Omental fat pad (tissue), 4 donors: ENCODE results near the gene TEC. TPM values are rescaled to one million over a fixed set of nuclear protein-coding genes. Genes with fewer than 3 reads are reported as not detected.

Experiments used
- ATAC-seq: fragments of 150-250 bp; one replicate; pipeline ENCODE4 v1.9.1; 2016; ENCODE audit warnings: mild to moderate bottlenecking, moderate library complexity; ENCODE audit not compliant: low FRiP score
- DNase-seq: peaks from one replicate; pipeline ENCODE4 v3.0.0-alpha.2; 2019; ENCODE audit warnings: low spot score
- CTCF ChIP-seq, 3 donors: fragments of 450-650 bp; IDR thresholded peaks; one replicate each; pipeline ENCODE4 v1.5.1; 2016 to 2017; ENCODE audit warnings: antibody characterized with exemption in 3 of 3, mild to moderate bottlenecking in 3 of 3, moderate library complexity in 2 of 3
- total RNA-seq, 4 donors: library from RNA; depleted of rRNA; stranded (reverse); fragments of >200 nt; gene quantifications; one replicate each; pipeline ENCODE4 v1.1.0, GENCODE V29; 2016

Gene TEC
- total RNA-seq, 4 donors from 2014 or later, result 2.6 to 4.8 (median 3.9) TPM

- no peak for DNase-seq
- no peak for ATAC-seq
- no peak for TF ChIP-seq CTCF (IDR thresholded peaks at IDR 0.05)
These were observed 2.9 kb downstream of the TEC start for GRCh38 chr4:48266781-48267180.

GRCh38 chr4:48262926-48263325 lies 6.7 kb downstream of the TEC start:
- no peak for DNase-seq
- no peak for ATAC-seq
- no peak for TF ChIP-seq CTCF (IDR thresholded peaks at IDR 0.05)

GRCh38 chr4:48262484-48262883 lies 7.2 kb downstream of the TEC start:
- no peak for TF ChIP-seq CTCF (IDR thresholded peaks at IDR 0.05)
- ATAC-seq (no peak), DNase-seq (no peak)

GRCh38 chr4:48261281-48261680 lies 8.4 kb downstream of the TEC start:
- no peak for DNase-seq
- ATAC-seq, result no peak
- no peak for TF ChIP-seq CTCF (IDR thresholded peaks at IDR 0.05)

- no peak for TF ChIP-seq CTCF (IDR thresholded peaks at IDR 0.05)
- ATAC-seq (no peak), DNase-seq (no peak)
These were observed 9.9 kb downstream of the TEC start for GRCh38 chr4:48259748-48260147.

GRCh38 chr4:48258845-48259397 lies 10.7 kb downstream of the TEC start:
- no peak for TF ChIP-seq CTCF (IDR thresholded peaks at IDR 0.05)
- ATAC-seq (no peak), DNase-seq (no peak)

GRCh38 chr4:48255959-48256342 lies 13.7 kb downstream of the TEC start:
- no peak for ATAC-seq
- TF ChIP-seq CTCF (IDR thresholded peaks at IDR 0.05), result no peak
- no peak for DNase-seq
